ENCODE data around the gene NKD1. TPM values are rescaled to one million over a fixed set of nuclear protein-coding genes. Genes with fewer than 3 reads are reported as not detected.

The NKD1 gene
- total and polyA plus RNA-seq, 2 donors (not counting 1 experiment from before 2014, with no cell fraction given): 0.16 to 1.9 TPM

DNA sequence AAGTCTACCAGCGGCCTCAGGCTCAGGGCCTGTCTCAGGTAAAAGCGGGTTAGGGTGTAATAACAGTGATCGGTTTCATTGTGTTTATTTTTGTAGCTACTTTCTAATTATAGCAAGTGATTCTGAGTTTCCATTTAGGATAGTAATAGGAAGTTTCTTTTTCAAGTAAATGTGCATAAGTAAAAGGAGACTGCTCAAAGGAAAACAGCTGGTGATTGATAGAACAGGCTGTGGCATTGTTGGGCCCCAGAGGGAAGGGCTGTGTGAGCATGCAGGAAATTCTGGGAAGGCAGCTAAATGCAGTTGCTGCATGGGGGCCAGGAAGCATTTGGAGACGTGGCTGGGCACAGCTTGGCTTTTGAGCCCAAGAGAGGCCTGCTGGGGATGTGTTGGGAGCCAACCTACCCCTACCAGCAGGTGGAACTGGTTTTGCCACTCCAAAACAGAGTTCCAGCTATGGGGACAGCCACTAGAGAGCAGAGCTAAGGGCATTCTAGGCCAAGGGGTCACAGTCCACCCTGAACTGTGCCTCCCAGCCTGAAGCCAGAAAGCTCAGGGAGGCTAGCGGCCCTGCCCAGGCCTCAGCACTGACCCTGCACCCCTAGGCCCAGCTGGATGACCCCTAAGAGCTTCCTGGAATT is 120.3 kb downstream of the NKD1 start:
- Histone ChIP-seq H3K4me1 (ENCODE audit: control insufficient read depth in 2 of 2, insufficient read depth in 2 of 2, low read length in 2 of 2) (peaks cover 10 to 21% of the 10 kb centered on the region in 2 donors), H3K9me3 (ENCODE audit: control extremely low read depth in 1 of 3, control insufficient read depth in 2 of 3, insufficient read depth in 1 of 3, low read length in 2 of 3) (peaks cover 2 to 26% (median 14%) of the 10 kb centered on the region in 3 donors), H2AFZ (ENCODE audit: insufficient read depth, low read depth, low read length, poor library complexity, severe bottlenecking) (no peak overlapping the region), H3K4me3 (ENCODE audit: control extremely low read depth in 1 of 5, extremely low read depth in 1 of 5, insufficient read depth in 1 of 5, low read depth in 2 of 5, low read length in 4 of 5) (no peak overlapping the region), H3K36me3 (replicated peaks in 1 of 2; ENCODE audit: control extremely low read depth in 1 of 2, control insufficient read depth in 1 of 2, extremely low read depth in 1 of 2, insufficient read depth in 2 of 2, low read length in 1 of 2) (peaks cover 0 to 33% of the 10 kb centered on the region in 2 experiments), H3K79me2 (ENCODE audit: control insufficient read depth, insufficient read depth, low read length) (peaks cover 6% of the 10 kb centered on the region), H3K27ac (ENCODE audit: low read length in 2 of 2) (peak overlapping the region in 1 of 2 donors; percentile 45), H3K27me3 (replicated peaks in 1 of 4; ENCODE audit: control extremely low read depth in 1 of 4, control insufficient read depth in 3 of 4, insufficient read depth in 4 of 4, low read length in 3 of 4) (no peaks in the 10 kb centered on the region), H3K4me2 (replicated peaks; ENCODE audit: low read depth, low read length, poor library complexity, severe bottlenecking) (no peak overlapping the region), H4K20me1 (ENCODE audit: control insufficient read depth, insufficient read depth, low read length, poor library complexity, severe bottlenecking) (no peaks in the 10 kb centered on the region), H3K9ac (ENCODE audit: low read length) (no peak overlapping the region)
- DNase-seq: no peak
- intact Hi-C loops (cut with micrococcal nuclease): loop anchor here (5.0 kb wide), 1 partner anchor 641 kb away; the partner anchor contains the start of gene CNEP1R1
- no peak for ATAC-seq (ENCODE audit: low read depth)
- Mint-ChIP-seq H3K4me3 (no peak overlapping the region), H3K27me3 (no peaks in the 10 kb centered on the region), H3K4me1 (peaks cover 25% of the 10 kb centered on the region), H3K9me3 (ENCODE audit: insufficient read depth) (no peaks in the 10 kb centered on the region), H3K27ac (peak overlapping the region; percentile 60)
- TF ChIP-seq, protein P1, sequence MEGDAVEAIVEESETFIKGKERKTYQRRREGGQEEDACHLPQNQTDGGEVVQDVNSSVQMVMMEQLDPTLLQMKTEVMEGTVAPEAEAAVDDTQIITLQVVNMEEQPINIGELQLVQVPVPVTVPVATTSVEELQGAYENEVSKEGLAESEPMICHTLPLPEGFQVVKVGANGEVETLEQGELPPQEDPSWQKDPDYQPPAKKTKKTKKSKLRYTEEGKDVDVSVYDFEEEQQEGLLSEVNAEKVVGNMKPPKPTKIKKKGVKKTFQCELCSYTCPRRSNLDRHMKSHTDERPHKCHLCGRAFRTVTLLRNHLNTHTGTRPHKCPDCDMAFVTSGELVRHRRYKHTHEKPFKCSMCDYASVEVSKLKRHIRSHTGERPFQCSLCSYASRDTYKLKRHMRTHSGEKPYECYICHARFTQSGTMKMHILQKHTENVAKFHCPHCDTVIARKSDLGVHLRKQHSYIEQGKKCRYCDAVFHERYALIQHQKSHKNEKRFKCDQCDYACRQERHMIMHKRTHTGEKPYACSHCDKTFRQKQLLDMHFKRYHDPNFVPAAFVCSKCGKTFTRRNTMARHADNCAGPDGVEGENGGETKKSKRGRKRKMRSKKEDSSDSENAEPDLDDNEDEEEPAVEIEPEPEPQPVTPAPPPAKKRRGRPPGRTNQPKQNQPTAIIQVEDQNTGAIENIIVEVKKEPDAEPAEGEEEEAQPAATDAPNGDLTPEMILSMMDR (IDR thresholded peaks at IDR 0.05): no peak
- no peak for TF ChIP-seq EZH2 (IDR thresholded peaks at IDR 0.05; ENCODE audit: borderline replicate concordance, insufficient read depth, low read depth, low read length, poor library complexity, severe bottlenecking)
- ChIA-PET POLR2A (interaction anchor here (0.7 kb wide), 1 partner anchor 15 kb away, joined by 3 read pairs; no protein-coding TSS in a partner anchor), CTCF (interaction anchor here (0.6 to 9.5 kb wide), 14 partner anchors 8 to 643 kb away, joined by 3 to 154 read pairs (median 4); partner anchors contain the start of genes BRD7, CNEP1R1, CYLD and SNX20)
- WGBS (ENCODE audit: insufficient coverage): 33% methylated on average over 1 of the region's 5 CpGs

DNA sequence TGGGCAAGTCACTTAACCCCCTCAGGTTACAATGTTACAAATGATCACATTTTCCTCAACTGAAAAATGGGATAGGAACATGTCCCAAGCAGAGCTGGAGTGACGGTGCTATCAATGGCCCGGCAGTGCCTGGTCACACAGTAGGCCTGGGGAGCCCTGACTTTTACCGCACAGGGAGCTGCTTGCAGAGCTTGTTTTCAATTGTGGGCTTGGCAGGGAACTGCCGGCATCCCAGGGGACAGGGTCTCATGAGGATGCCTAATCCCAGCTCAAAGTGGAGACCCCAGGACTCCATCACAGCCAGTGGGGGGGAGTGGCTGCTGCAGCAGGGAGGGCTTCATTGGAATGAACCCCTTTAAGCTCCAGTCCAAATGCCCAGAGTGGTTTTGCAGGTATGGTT is 121.5 kb downstream of the NKD1 start:
- peaks cover 0 to 45% of the 10 kb centered on the region in 2 experiments for H3K36me3 ChIP-seq (replicated peaks in 1 of 2; ENCODE audit: control extremely low read depth in 1 of 2, control insufficient read depth in 1 of 2, extremely low read depth in 1 of 2, insufficient read depth in 2 of 2, low read length in 1 of 2)
- H3K79me2 ChIP-seq (ENCODE audit: control insufficient read depth, insufficient read depth, low read length): peaks cover 6% of the 10 kb centered on the region
- H3K27ac Mint-ChIP-seq: no peak overlapping the region

More for the DNA sequence above, 121.5 kb downstream of the NKD1 start:
- Mint-ChIP-seq H3K4me3 (no peak overlapping the region), H3K4me1 (peaks cover 25% of the 10 kb centered on the region), H3K9me3 (ENCODE audit: insufficient read depth) (peaks cover 2% of the 10 kb centered on the region), H3K27me3 (no peaks in the 10 kb centered on the region)
- Histone ChIP-seq H3K9me3 (ENCODE audit: control extremely low read depth in 1 of 3, control insufficient read depth in 2 of 3, insufficient read depth in 1 of 3, low read length in 2 of 3) (peaks cover 2 to 37% (median 14%) of the 10 kb centered on the region in 3 donors), H2AFZ (ENCODE audit: insufficient read depth, low read depth, low read length, poor library complexity, severe bottlenecking) (no peak overlapping the region), H3K4me2 (replicated peaks; ENCODE audit: low read depth, low read length, poor library complexity, severe bottlenecking) (no peak overlapping the region), H3K27me3 (replicated peaks in 1 of 4; ENCODE audit: control extremely low read depth in 1 of 4, control insufficient read depth in 3 of 4, insufficient read depth in 4 of 4, low read length in 3 of 4) (no peaks in the 10 kb centered on the region), H4K20me1 (ENCODE audit: control insufficient read depth, insufficient read depth, low read length, poor library complexity, severe bottlenecking) (no peaks in the 10 kb centered on the region), H3K9ac (ENCODE audit: low read length) (no peak overlapping the region), H3K4me3 (ENCODE audit: control extremely low read depth in 1 of 5, extremely low read depth in 1 of 5, insufficient read depth in 1 of 5, low read depth in 2 of 5, low read length in 4 of 5) (no peak overlapping the region), H3K27ac (ENCODE audit: low read length in 2 of 2) (peak overlapping the region in 1 of 2 donors; percentile 10), H3K4me1 (ENCODE audit: control insufficient read depth in 2 of 2, insufficient read depth in 2 of 2, low read length in 2 of 2) (peaks cover 10 to 20% of the 10 kb centered on the region in 2 donors)
- intact Hi-C loops (cut with micrococcal nuclease): loop anchor here (2.0 to 5.0 kb wide), 2 partner anchors 77 to 642 kb away; partner anchors contain the start of gene CNEP1R1
- no peak for DNase-seq
- POLR2A ChIA-PET: no interaction called here
- TF ChIP-seq, protein P1 (IDR thresholded peaks at IDR 0.05): no peak
- no peak for TF ChIP-seq EZH2 (IDR thresholded peaks at IDR 0.05; ENCODE audit: borderline replicate concordance, insufficient read depth, low read depth, low read length, poor library complexity, severe bottlenecking)
- CTCF ChIA-PET: interaction anchor here (1.1 to 9.5 kb wide), 4 partner anchors 7 to 136 kb away, joined by 3 to 154 read pairs (median 102); partner anchors contain the start of gene SNX20
- WGBS (ENCODE audit: insufficient coverage): 96% methylated on average over 4 of the region's 4 CpGs
- no peak for ATAC-seq (ENCODE audit: low read depth)
